ENCODE data around the gene ALKBH5. TPM values are rescaled to one million over a fixed set of nuclear protein-coding genes. Genes with fewer than 3 reads are reported as not detected.

ALKBH5 gene
- 57.9 and 71.8 TPM in 2 replicates for total RNA-seq

DNA sequence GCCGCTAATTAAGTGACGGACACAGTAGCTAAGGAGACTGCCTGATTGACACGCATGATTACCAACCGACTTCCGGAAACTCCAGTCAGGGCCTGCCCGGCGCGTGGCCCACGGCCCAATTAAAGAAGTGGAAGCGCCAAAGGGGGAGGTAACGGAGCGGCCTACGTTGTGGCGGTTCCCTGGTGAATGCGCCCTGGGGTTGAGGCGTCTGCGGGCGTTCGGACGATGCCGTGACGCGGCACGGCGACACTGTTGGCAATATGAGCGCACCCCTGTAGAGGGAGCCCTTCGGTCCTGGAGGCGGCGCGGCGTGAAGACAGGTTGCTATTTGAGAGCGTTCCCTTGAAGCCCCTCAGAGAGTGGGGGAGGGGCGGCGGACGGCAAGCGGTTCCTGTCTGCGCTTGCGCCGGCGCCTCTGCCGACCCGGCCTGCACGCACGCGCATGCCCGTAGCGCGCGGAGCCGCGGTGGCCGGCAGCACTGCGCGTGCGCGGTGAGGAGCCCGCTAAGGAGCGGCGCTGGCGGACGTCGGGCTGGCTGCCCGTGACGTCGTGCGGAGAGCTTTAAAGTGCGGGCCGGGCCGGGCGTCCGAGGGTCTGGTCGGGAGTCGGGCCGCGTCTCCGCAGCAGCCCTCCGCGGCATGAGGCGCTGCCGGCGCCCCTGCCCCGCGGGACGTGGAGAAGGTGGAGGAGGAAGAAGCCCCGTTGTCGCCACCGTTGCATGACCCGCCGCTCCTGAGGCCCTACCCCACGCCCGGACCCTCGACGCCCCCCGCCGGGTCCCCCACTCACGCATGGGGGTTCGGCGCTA lies at the start of gene ALKBH5:
Gene ALKBH5, plus strand, starts transcription at position 495 of the 809 bp plus-strand sequence. CDS start 416 bp downstream, outside the sequence.
- peak; percentile 99 to 100 for DNase-seq (ENCODE audit: low read depth in 2 of 2)

DNA sequence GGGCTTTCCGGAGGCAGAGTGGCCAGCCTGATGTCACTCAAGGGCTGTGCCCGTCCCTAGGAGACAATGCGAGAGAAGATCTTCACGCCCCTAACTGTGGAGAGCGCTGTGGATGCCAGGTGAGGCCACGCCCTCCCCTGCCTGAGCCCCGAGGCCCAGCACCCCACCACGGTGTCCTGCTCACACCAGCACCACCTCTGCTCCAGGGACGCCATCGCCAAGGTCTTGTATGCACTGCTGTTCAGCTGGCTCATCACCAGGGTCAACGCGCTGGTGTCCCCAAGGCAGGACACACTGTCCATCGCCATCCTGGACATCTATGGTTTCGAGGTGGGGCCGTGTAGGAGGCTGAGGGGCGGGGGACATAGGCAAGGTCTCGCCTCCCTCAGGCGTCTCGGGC lies 47.3 kb upstream of the ALKBH5 start:
- DNase-seq (ENCODE audit: low read depth in 2 of 2) = no peak

DNA sequence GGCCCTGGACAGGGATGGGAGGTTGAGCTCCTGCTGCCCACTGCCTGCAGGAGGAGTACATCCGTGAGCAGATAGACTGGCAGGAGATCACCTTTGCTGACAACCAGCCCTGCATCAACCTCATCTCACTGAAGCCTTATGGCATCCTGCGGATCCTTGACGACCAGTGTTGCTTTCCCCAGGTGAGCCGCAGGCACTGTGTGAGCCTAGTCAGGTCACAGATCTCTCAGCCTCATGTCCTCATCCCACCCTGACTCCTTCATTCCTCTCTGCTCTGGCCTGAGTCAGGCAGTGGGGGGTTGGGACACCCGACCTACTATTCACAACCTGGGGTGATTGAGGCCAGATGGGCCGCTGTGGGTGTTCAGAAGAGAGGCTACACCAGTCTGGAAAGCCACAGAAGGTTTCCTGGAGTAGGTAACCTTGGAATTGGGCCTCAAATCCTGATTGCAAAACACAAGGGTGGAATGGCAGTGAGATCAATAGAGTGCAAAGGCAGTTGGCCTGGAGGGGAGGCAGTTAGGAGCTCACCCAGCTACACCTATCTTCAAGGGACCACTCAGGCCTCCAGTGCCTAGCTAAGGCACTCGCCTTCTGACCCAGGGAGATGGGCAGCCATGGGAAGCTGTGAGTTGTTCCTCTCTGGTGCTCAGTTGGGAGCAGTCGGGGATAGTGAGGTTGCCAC lies 45.4 kb upstream of the ALKBH5 start:
- DNase-seq (ENCODE audit: low read depth in 2 of 2) = no peak

DNA sequence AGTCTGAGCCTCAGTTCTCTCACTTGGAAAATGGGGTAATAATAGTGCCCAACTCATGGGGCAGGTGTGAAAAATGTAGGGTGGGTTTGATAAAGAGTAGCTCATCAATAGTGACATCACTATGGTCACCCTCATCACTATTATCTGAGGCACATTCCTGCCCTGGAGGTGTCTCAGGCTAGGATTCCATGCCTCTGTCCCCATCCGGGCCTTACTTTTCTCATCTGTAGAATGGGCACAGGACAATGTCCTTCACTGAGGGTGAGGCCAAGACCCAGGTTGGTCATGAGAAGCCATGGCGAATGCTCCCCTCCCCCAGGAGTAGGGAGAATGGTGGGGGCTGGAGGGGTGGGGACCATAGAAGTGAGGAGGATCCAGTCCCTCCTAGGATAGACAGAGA lies 44.5 kb upstream of the ALKBH5 start:
- no peak for DNase-seq (ENCODE audit: low read depth in 2 of 2)

DNA sequence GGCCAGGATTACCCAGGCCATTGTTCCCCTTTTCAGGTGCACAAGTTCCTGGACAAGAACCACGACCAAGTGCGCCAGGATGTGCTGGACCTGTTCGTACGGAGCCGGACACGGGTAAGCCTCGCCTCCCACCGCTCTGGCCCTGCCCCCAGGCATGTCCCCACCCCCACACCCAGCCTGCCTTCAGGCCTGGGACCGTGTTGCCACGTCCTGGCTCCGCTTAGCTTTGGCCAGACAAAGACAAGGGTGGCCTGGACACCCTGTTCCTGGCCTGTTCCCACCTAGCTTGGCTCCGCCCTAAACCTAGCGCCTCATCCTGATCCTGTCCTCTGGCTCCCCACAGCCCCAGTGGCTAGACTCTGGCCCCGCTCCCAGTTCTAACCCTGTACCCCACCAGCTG lies 44.1 kb upstream of the ALKBH5 start:
- DNase-seq (ENCODE audit: low read depth in 2 of 2) = no peak

DNA sequence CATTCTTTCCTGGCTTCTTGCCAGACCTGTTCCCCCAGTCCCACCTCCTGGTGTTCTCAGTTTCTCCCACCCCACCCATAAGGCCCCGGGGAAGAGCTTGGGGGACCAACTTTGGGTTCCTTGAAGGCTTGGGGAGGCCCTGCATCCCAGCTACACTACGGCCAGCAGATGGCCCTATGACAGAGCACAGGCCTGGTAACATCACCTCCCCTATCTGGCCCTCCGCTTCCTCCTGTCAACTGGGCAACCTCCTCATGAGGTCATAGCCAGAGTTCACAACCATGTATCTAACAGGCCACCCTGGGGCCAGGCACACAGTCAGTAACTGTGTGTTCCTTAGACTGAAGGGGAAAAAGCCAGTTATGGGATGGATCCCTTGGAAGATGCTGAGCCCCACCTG lies 43.7 kb upstream of the ALKBH5 start:
- DNase-seq (ENCODE audit: low read depth in 2 of 2) = no peak

DNA sequence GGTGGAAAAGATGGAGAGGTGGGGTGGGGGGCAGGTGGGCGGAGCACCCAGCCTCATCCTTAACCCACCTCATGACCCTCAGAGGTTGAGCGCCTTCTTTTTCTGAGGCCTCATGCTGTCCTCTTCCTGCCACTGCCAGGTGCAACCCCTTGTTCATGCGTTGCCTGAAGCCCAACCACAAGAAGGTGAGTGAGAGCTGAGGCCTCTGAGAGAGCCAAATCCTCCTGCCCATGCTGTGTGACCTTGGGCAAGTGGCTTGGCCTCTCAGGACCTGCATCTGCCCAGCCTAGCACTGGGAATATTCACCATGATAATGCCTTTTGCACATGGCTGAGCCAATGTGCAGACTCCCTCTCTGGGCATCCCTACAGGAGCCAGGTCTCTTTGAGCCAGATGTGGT lies 43.0 kb upstream of the ALKBH5 start:
- no peak for DNase-seq (ENCODE audit: low read depth in 2 of 2)

DNA sequence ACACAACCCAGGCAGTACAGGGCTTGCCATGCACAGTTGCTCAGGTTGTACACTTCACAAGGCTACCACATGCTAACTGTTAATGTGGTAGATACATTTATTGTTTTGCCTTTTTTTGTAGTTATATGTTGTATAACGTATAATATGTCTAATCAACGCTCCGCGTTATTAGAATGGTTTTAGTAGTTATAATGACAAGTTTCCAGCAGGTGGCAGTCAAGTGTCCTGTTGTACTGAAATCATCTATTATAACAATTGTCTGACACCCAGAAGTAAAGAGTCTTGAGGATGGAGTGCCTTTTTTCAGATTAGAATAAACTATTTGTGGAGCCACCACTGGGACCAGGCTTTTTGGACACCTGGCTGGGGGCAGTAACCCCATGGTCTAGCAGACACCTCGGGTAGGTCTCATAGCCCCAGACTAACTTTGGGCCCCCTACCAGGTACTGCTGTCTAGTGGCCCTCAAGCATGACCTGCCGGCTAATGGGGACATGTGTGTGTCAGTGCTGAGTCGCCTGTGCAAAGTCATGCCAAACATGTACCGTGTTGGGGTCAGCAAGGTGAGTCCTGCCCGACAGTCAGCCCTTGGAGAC lies 42.3 kb upstream of the ALKBH5 start:
- peak; percentile 36 to 59 for DNase-seq (ENCODE audit: low read depth in 2 of 2)

DNA sequence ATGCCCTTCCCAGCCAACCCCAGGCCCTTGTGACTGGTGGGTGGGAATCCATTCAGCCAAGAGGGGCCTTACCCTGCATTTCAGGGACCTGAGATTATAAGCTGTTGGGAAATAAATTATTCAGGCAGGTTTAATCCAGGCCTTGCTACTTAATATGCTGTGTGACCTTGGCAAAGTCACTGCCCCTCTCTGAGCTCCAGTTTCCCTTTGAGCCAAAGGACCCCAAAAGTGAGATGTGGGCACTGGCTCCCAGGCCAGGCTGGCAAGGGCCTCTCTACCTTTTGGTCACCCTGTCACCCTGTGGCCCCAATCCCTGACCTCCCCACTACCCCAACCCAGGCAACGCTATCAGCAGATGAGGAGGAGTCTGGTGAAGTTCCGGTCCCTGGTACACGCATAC lies 41.2 kb upstream of the ALKBH5 start:
- no peak for DNase-seq (ENCODE audit: low read depth in 2 of 2)

DNA sequence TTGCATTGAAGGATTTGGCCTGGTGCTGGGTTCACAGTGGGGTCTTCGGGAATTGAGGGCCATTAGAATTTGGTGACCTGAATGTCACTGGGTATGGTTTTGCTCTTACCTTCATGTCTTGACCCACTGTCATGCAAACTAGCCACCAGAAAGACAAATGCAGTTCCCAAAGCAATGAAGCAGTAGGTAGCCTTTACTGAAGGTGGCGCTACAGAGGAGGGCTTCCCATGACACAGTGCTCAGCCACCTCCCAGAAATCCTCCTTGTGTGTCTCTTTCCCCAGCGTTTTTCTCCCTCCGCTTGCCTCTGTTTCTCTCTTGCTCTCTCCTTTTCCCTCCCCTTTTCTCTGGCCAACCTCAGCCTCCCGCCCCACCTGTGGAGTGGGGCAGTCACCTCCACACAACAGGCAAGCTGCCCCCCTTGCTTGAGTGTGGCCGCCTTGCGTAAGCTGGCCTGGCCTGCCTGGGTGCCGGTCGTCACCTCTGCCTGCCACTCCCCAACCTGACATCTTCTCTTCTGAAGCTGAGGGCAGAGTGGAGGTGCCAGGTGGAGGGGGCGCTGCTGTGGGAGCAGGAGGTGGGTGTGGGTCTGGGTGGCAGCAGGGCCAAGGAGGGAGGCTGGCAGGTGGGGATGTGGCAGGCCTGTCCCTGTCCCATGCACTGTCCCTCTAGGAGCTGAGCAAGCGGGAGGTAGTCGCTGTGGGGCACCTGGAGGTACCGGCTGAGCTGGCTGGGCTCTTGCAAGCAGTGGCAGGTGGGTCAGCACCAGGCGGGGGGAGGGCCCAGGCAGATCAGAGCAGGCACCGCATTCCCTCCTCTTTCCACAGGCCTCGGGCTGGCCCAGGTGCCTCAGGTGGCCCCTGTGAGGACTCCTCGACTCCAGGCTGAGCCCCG lies 40.3 kb upstream of the ALKBH5 start:
- peak in 1 of 2 donors; percentile 21 for DNase-seq (ENCODE audit: low read depth in 2 of 2)

DNA sequence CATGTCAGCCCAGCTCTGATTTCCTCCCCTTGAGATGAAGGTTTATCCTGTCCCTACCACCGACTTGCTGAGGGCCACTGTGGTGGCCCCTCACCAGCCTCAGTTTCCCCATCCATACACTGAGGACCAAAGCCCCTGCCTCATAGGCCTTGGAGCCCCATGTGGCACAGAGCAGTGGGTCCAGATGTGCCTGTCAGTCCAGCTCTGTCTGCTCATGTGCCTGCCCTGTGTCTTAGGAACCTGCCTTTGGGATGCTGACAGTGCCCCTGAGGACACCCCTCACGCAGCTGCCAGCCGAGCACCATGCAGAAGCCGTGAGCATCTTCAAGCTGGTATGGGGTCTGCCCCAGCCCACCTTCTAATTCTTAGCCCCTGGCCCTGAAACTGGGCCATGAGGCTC lies 39.4 kb upstream of the ALKBH5 start:
- DNase-seq (ENCODE audit: low read depth in 2 of 2) = no peak

DNA sequence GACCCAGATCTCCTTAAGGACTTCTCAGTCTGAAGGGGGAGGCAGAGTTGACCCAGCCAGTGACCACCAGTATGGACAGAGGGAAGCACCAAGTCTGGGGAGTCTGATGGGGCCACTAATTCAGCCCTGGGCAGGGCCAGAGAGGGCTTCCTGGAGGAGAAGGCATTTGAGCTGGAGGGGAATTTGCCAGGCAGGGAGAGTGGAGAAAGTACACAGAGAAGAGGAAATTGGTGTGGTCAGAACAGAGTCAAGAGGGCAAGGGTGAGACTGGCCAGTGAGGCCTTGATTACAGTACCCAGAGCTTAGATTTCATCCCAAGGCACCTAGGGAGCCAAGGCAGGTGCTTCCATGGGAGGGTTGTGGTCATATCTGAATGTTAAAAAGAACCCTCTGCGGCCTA lies 38.8 kb upstream of the ALKBH5 start:
- DNase-seq (ENCODE audit: low read depth in 2 of 2) = no peak

DNA sequence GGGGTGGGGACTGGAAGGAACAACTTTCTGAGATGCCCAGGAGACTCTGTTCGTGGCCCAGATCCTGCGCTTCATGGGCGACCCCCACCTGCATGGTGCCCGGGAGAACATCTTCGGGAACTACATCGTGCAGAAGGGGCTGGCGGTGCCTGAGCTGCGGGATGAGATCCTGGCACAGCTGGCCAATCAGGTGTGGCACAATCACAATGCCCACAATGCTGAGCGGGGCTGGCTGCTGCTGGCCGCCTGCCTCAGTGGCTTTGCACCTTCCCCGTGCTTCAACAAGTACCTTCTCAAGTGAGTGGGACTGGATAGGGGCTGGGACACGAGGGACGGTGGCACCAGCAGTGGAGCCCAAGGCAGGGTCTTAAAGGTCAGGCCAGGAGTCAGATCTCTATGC lies 37.8 kb upstream of the ALKBH5 start:
- no peak for DNase-seq (ENCODE audit: low read depth in 2 of 2)

DNA sequence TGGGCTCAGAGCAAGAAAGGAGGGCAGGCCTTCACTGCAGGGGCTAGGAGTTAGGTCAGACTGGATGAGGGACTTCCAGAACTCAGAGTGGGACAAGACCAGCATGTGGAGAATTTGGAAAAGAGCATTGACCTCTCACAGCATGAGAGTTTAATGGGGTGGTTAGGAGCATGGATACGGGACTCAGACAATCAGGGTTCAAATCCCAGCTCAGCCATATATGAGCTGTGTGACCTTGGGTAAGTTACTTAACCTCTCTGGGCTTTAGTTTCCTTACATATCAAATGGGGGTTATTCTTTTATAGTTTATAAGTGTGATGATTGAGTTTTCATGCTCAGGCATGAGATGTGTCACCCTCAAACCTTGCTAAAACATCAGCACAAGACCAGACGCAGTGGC lies 37.4 kb upstream of the ALKBH5 start:
- DNase-seq (ENCODE audit: low read depth in 2 of 2) = no peak

DNA sequence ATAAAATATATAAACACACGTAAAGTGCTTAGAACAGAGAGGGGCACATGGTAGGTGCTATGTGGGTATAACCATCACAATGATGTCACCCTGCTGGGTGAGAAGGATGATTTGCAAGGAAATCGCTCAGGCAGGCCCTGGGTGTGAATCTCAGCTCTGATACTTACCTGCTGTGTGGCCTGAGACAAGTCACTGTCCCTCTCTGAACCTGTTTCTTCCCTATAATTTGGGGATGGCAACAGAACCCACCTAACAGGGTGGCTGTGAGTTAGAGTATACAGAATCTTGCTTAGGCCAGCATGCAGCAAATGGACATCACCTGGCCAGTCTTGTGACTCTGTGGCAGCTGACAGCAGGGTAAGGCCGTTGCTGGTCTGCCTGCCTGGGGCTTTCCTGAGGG lies 36.6 kb upstream of the ALKBH5 start:
- no peak for DNase-seq (ENCODE audit: low read depth in 2 of 2)

DNA sequence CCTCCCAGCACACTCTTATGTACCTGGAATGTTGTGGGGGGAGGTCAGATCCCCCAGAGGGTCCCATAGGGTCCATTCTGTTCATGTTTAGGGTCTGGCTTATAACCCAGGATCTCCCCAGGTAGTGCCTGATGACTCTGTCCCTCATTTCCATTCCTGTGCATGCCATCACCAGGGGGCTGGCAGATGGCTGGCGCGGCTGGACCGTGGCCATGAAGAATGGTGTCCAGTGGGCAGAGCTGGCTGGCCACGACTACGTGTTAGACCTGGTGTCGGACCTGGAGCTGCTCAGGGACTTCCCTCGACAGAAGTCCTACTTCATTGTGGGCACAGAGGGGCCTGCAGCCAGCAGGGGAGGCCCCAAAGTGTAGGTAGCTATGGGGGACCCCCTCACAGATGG lies 35.0 kb upstream of the ALKBH5 start:
- no peak for DNase-seq (ENCODE audit: low read depth in 2 of 2)

DNA sequence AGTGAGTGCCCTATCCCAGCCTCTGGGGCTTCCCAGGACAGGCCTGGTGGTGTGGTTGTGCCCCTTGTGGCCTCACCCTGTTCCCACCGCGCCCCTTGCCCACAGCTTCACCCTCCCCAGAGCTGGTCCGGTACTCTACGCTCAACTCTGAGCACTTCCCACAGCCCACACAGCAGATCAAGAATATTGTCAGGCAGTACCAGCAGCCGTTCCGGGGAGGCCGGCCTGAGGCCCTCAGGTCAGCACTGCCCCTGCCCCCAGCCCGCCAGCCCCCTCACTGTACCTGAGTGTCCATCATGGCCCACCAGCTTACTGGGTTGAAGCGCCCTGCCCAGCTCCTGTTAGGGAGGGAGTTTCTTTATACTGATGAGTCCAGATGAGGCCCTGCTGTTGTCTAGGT lies 32.3 kb upstream of the ALKBH5 start:
- no peak for DNase-seq (ENCODE audit: low read depth in 2 of 2)

DNA sequence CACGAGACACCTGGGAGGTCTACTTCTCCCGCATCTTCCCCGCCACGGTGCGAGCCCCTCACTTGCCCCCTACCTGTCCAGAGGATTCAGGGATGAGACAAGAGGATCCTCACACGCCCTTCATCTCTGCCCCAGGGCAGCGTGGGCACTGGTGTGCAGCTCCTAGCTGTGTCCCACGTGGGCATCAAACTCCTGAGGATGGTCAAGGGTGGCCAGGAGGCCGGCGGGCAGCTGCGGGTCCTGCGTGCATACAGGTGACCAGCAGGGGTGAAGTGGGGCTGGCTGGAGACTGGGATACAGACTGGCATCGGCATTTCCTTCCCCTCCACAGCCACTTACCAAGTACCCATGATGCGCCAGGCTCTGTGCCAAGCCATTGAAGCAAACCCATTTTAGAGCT lies 28.4 kb upstream of the ALKBH5 start:
- no peak for DNase-seq (ENCODE audit: low read depth in 2 of 2)

DNA sequence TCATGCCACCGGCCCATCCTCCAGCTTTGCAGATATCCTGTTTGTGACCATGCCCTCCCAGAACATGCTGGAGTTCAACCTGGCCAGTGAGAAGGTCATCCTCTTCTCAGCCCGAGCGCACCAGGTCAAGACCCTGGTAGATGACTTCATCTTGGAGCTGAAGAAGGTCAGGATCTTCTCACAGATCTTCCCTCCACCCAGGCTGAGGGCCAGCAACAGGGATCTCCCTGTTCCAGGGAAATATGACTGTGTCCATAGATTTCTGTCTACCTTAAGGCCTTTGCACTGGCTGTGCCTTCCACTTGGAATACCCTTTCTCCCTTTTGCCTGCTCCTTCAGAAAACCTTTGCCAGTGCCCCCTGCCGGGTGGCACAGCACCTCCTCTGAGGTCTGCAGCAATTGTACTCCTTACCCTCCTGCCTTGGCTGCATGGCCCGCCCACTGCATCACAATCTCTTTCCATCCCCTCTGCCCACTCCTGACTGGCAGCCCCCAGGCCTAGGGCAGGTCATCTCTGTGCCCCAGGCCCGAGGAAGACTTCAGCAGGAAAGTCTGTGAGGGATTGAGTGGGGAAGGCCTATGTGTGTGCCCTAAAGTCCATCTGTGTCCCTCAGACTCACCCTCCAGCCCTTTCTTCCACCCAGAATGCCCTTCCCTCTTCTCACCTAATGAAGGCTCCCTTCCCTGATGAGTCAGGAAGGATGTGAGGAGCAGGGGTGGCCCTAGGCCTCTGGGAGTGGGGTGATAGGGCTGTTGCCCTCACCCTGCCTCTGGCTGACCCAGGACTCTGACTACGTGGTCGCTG lies 27.3 kb upstream of the ALKBH5 start:
- DNase-seq (ENCODE audit: low read depth in 2 of 2) = peak in 1 of 2 donors; percentile 13

DNA sequence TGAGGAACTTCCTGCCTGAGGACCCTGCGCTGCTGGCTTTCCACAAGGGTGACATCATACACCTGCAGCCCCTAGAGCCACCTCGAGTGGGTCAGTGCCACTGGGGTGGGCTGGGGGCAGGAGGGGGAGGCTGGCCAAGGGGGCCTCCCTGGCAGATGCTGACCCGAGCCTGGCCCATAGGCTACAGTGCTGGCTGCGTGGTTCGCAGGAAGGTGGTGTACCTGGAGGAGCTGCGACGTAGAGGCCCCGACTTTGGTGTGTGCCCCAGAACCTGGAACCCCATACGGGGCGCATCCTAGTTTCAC lies 26.7 kb upstream of the ALKBH5 start:
- DNase-seq (ENCODE audit: low read depth in 2 of 2) = no peak

DNA sequence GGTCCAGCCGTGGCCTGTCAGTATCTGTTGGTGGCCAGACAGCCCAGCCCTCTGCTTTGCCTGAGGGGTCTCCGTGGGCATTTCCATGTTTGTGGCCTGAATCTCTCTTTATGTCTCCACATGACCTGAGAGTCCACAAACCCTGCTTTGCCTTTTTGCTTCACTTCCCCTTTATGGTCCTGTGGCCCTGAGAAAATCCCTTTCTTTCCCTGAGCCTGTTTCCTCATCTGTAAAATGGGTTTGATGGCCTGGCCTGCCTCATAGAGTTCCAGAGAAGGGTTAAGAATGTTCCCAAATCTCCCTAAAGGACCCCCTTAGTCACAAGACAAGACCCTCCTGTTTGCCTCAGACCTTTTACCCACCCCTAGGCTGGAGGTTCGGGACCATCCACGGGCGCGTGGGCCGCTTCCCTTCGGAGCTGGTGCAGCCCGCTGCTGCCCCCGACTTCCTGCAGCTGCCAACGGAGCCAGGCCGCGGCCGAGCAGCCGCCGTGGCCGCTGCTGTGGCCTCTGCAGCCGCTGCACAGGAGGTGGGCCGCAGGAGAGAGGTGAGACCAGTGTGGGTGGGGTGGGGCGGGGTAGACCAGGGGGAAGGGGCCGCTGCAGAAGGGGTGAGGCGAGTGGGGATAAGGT lies 26.2 kb upstream of the ALKBH5 start:
- no peak for DNase-seq (ENCODE audit: low read depth in 2 of 2)
